Endothelial cell of umbilical vein (primary cell): Measurements from ENCODE around the gene JAM2. TPM values are rescaled to one million over a fixed set of nuclear protein-coding genes. Genes with fewer than 3 reads are reported as not detected.

ENCODE experiments used
- BruUV-seq: library from RNA; stranded (reverse); fragments of 400-500 nt; replicated peaks from 2 replicates; lab custom pipeline; 2021; lab: Mats Ljungman, UMichigan
- CTCF ChIA-PET: fragments of 300-600, 350-600 bp; sonication (Branson Sonifier 250); formaldehyde crosslinking; loops from one replicate; lab custom pipeline; 2021; ENCODE audit warnings: antibody characterized with exemption, inconsistent platforms; lab: Charles Lee
- POLR2A ChIA-PET: fragments of 300-600, 350-600 bp; sonication (Branson Sonifier 250); formaldehyde crosslinking; loops from one replicate; lab custom pipeline; 2021; ENCODE audit warnings: antibody characterized with exemption, inconsistent platforms; lab: Charles Lee
- DNase-seq: peaks from one replicate; pipeline ENCODE4 v3.0.0-alpha.2; 2011; ENCODE audit warnings: low read depth, low spot score
- FAIRE-seq: peaks from 2 replicates; lab custom pipeline; 2011; peaks lifted over from hg19 to GRCh38; lab: Jason Lieb, UNC
- H2AFZ ChIP-seq: 2 replicates; pipeline ENCODE4 v1.6.0; 2012; ENCODE audit warnings: low read depth, low read length, control low read depth, inconsistent platforms
- H3K27ac ChIP-seq: 2 replicates; pipeline ENCODE4 v1.5.1; 2011; ENCODE audit warnings: low read depth, mild to moderate bottlenecking, control low read depth, low read length, moderate library complexity; ENCODE audit not compliant: insufficient read depth
- H3K27me3 ChIP-seq, 2 experiments: 2 replicates each; pipeline versions ENCODE4 v1.6.0 to v1.6.1; 2011; ENCODE audit warnings: low read length in 2 of 2, mixed read lengths in 1 of 2; ENCODE audit not compliant: control insufficient read depth in 2 of 2, insufficient read depth in 2 of 2
- H3K36me3 ChIP-seq, 2 experiments: 2 replicates in 1 of 2; 3 replicates in 1 of 2; pipeline ENCODE4 v1.5.1; 2011; ENCODE audit warnings: low read length in 2 of 2, mild to moderate bottlenecking in 1 of 2, moderate library complexity in 1 of 2; ENCODE audit not compliant: control insufficient read depth in 2 of 2, insufficient read depth in 2 of 2; ENCODE audit errors: extremely low read depth in 1 of 2
- H3K4me1 ChIP-seq: 3 replicates; pipeline ENCODE4 v1.5.1; 2011; ENCODE audit warnings: mild to moderate bottlenecking, low read length; ENCODE audit not compliant: control insufficient read depth, insufficient read depth; ENCODE audit errors: extremely low read depth
- H3K4me2 ChIP-seq: 2 replicates; pipeline ENCODE4 v1.6.1; 2011; ENCODE audit warnings: low read length, control low read depth, mixed read lengths; ENCODE audit not compliant: insufficient read depth
- H3K4me3 ChIP-seq, 3 experiments: fragments of 200-600 bp in 1 of 3; sonication (generic), shearing (Covaris generic) in 1 of 3; replicated peaks in 1 of 3; 2 replicates each; pipeline ENCODE4 v1.5.1; 2011 to 2016; ENCODE audit warnings: control low read depth in 3 of 3, low read length in 3 of 3, mild to moderate bottlenecking in 2 of 3, inconsistent platforms in 1 of 3, low read depth in 1 of 3, moderate library complexity in 1 of 3; ENCODE audit not compliant: insufficient read depth in 1 of 3
- H3K79me2 ChIP-seq: 2 replicates; pipeline ENCODE4 v1.6.0; 2012; ENCODE audit warnings: low read length, inconsistent platforms; ENCODE audit not compliant: control insufficient read depth, insufficient read depth
- H3K9ac ChIP-seq: replicated peaks from 2 replicates; pipeline ENCODE3; 2011; ENCODE audit warnings: low read length, control low read depth; ENCODE audit not compliant: insufficient read depth; ENCODE audit errors: extremely low read depth
- H3K9me1 ChIP-seq: replicated peaks from 3 replicates; pipeline ENCODE4 v1.6.0; 2011; ENCODE audit warnings: mild to moderate bottlenecking, low read length; ENCODE audit not compliant: control insufficient read depth, insufficient read depth; ENCODE audit errors: extremely low read depth
- H3K9me3 ChIP-seq: replicated peaks from 2 replicates; pipeline ENCODE4 v1.5.1; 2012; ENCODE audit warnings: low read length, inconsistent platforms; ENCODE audit not compliant: control insufficient read depth, insufficient read depth
- H4K20me1 ChIP-seq: replicated peaks from 2 replicates; pipeline ENCODE3; 2011; ENCODE audit warnings: mild to moderate bottlenecking, low read length; ENCODE audit not compliant: control insufficient read depth, insufficient read depth; ENCODE audit errors: extremely low read depth
- EZH2 ChIP-seq: IDR thresholded peaks from 2 replicates; pipeline ENCODE4 v1.6.1; 2012; ENCODE audit warnings: borderline replicate concordance, low read depth, mild to moderate bottlenecking, moderate library complexity, low read length, inconsistent platforms; ENCODE audit not compliant: severe bottlenecking
- FOS ChIP-seq: IDR thresholded peaks from 2 replicates; pipeline ENCODE4 v1.6.1; 2011; ENCODE audit warnings: mild to moderate bottlenecking, low read length, moderate library complexity, borderline replicate concordance; ENCODE audit not compliant: insufficient read depth
- GATA2 ChIP-seq: IDR thresholded peaks from 2 replicates; pipeline ENCODE4 v1.7.0; 2011; ENCODE audit warnings: low read depth, mild to moderate bottlenecking, moderate library complexity, mixed read lengths, low read length; ENCODE audit not compliant: insufficient read length, insufficient read depth
- JUN ChIP-seq: IDR thresholded peaks from 2 replicates; pipeline ENCODE4 v1.6.1; 2011; ENCODE audit warnings: borderline replicate concordance, low read depth; ENCODE audit not compliant: insufficient read length, insufficient read depth
- MYC ChIP-seq: IDR thresholded peaks from one replicate; pipeline ENCODE4 v1.6.1; 2011; ENCODE audit warnings: mild to moderate bottlenecking, low read depth, low read length
- POLR2A ChIP-seq: IDR thresholded peaks from 2 replicates; pipeline ENCODE4 v1.6.1; 2012; ENCODE audit warnings: low read depth, mild to moderate bottlenecking, control low read depth, low read length
- POLR2AphosphoS5 ChIP-seq: IDR thresholded peaks from 2 replicates; pipeline ENCODE4 v1.6.1; 2012; ENCODE audit warnings: low read depth, mild to moderate bottlenecking, control low read depth, low read length, moderate library complexity; ENCODE audit not compliant: insufficient read depth
- dilution Hi-C: fragments of 300-500 bp; cut with MboI; formaldehyde crosslinking; loops from one replicate; pipeline ENCODE4 v1.15.0; 2019; ENCODE audit warnings: low sequenced_read_pairs; ENCODE audit not compliant: extremely low pct_ligation_motif_present
- intact Hi-C: fragments of 100-400 bp; cut with micrococcal nuclease; formaldehyde crosslinking; loops from one replicate; pipeline ENCODE4 v1.10.0; 2022
- polyA plus RNA-seq, 4 experiments: library from polyadenylated mRNA; depleted of rRNA in 3 of 4; stranded (reverse) in 3 of 4; unstranded in 1 of 4; fragments of >200 nt; gene quantifications; 2 replicates each; pipeline versions ENCODE4 v1.2.1 to v1.2.3, GENCODE V29; 2011 to 2012; ENCODE audit warnings: missing spikeins in 1 of 4
- total RNA-seq: library from RNA; stranded (reverse); gene quantifications from 2 replicates; pipeline ENCODE4 v1.2.3, GENCODE V29; 2021
- TF ChIP-seq, protein P1 (sequence below): IDR thresholded peaks from 2 replicates; pipeline ENCODE4 v1.6.1; 2011; ENCODE audit not compliant: insufficient read depth, insufficient read length
- TF ChIP-seq, protein P2 (sequence below), 2 donors: IDR thresholded peaks; 1 replicate in 1 of 2; 2 replicates in 1 of 2; pipeline ENCODE4 v1.5.1; 2011; ENCODE audit warnings: low read length in 2 of 2, mild to moderate bottlenecking in 2 of 2, moderate library complexity in 2 of 2, control low read depth in 1 of 2, inconsistent platforms in 1 of 2, low read depth in 1 of 2; ENCODE audit not compliant: insufficient read depth in 1 of 2; ENCODE audit errors: extremely low read depth in 1 of 2

Gene JAM2
- total and polyA plus RNA-seq, 2 donors (not counting 3 experiments of a cell fraction or from before 2014, with no cell fraction given), result 0.14 to 0.20 TPM

DNA sequence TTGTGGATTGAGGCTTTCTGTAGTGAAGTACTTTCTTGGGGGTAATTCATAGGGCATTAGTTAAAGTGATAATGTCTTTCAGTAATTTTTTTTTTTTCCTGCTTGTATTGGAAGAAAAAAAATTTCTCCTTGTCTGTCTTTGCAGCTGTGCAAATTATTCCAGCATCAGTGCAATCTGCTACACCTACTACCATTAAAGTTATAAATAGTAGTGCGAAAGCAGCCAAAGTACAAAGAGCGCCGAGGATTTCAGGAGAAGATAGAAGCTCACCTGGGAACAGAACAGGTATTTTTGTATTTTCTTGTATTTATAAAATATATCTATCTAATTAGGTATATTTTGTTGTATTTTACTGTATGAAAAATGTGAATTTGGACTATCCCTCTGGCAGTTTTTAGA is 125.0 kb downstream of the JAM2 start:
- no TSS peak for BruUV-seq
- Histone ChIP-seq H2AFZ (no peak overlapping the region), H3K9me3 (no peaks in the 10 kb centered on the region), H3K9ac (no peak overlapping the region), H4K20me1 (no peaks in the 10 kb centered on the region), H3K36me3 (peaks cover 9 to 11% of the 10 kb centered on the region in 2 experiments), H3K27me3 (no peaks in the 10 kb centered on the region), H3K4me3 (no peak overlapping the region), H3K4me1 (no peaks in the 10 kb centered on the region), H3K9me1 (no peaks in the 10 kb centered on the region), H3K4me2 (no peak overlapping the region), H3K27ac (no peak overlapping the region), H3K79me2 (no peaks in the 10 kb centered on the region)
- ChIA-PET CTCF (no interaction called here), POLR2A (no interaction called here)
- intact Hi-C loops, result no loop called here
- TF ChIP-seq, protein P1, sequence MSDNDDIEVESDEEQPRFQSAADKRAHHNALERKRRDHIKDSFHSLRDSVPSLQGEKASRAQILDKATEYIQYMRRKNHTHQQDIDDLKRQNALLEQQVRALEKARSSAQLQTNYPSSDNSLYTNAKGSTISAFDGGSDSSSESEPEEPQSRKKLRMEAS, result no peak
- TF ChIP-seq MYC (no peak), FOS (no peak), JUN (no peak), EZH2 (no peak), GATA2 (no peak), POLR2AphosphoS5 (no peak), POLR2A (no peak)
- TF ChIP-seq, protein P2, sequence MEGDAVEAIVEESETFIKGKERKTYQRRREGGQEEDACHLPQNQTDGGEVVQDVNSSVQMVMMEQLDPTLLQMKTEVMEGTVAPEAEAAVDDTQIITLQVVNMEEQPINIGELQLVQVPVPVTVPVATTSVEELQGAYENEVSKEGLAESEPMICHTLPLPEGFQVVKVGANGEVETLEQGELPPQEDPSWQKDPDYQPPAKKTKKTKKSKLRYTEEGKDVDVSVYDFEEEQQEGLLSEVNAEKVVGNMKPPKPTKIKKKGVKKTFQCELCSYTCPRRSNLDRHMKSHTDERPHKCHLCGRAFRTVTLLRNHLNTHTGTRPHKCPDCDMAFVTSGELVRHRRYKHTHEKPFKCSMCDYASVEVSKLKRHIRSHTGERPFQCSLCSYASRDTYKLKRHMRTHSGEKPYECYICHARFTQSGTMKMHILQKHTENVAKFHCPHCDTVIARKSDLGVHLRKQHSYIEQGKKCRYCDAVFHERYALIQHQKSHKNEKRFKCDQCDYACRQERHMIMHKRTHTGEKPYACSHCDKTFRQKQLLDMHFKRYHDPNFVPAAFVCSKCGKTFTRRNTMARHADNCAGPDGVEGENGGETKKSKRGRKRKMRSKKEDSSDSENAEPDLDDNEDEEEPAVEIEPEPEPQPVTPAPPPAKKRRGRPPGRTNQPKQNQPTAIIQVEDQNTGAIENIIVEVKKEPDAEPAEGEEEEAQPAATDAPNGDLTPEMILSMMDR (IDR thresholded peaks at IDR 0.05; ENCODE audit: extremely low read depth in 1 of 2, insufficient read depth in 1 of 2, low read depth in 1 of 2, low read length in 2 of 2), result no peak
- dilution Hi-C loops, result no loop called here
- FAIRE-seq (no peak), DNase-seq (no peak)

Other genes starting within 250 kb of the JAM2 start
- 25.2 and 28.1 TPM in 2 replicates for gene MRPL39, start 31.8 kb upstream of the JAM2 start, total RNA-seq
- gene MRPL39, start 31.8 kb upstream of the JAM2 start, polyA plus RNA-seq, result 7.8 and 10.4 TPM in 2 replicates
- gene ATP5PF, start 95.6 kb downstream of the JAM2 start, total RNA-seq, result 132 and 141 TPM in 2 replicates
- gene ATP5PF, start 95.6 kb downstream of the JAM2 start, polyA plus RNA-seq, result 155 and 194 TPM in 2 replicates
- gene GABPA, start 95.7 kb downstream of the JAM2 start, total RNA-seq, result 21.0 and 24.1 TPM in 2 replicates
- 4.1 and 5.8 TPM in 2 replicates for gene GABPA, start 95.7 kb downstream of the JAM2 start, polyA plus RNA-seq